Effector CD8-positive, alpha-beta T cell (primary cell): Measurements from ENCODE around the gene CTAG1A.
"Not testable (repeated sequence)": the region's sequence is repeated elsewhere in the genome, so short reads cannot be mapped to it uniquely, and the experiment has no call there.

Source experiments
- DNase-seq: peaks from one replicate; lab custom pipeline; 2025; lab: John Stamatoyannopoulos, UW

The CTAG1A gene

GRCh38 chrX:154619182-154619581 lies 34.2 kb downstream of the CTAG1A start, which contains the start of gene CTAG1B:
TSS of gene CTAG1B (minus strand) at chrX:154619282. CDS start at chrX:154619218, 64 bp downstream.
- not testable (repeated sequence) for DNase-seq

DNA sequence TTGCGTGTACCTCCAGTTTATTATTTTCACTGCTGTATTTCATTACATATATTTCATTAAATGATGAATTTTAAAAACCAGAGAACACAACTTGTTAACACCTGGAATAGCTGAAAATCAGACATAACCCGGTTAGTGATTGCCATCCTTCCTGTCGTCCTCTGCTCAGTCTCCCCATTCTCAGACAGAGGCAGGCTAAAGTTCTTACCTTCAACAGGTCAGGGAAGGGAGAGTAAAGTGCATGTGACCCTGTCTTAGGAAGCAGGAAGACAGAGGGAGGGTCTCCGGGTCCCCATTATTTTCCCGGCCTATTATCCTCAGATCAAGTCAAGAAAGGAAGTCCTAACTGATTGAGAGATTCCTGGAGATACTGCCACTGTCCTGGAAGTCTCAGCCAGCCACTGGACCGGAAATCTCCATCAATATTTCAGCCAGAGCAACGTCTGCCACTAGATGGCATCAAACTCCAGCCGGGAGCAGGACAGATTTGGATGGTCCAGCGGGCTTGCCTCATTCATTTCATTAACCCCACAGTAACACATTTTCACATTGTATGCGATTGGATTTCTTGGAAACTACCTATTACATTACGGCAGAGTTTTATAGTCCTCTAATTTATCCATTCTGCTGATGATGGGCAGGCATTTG lies 36.0 kb downstream of the CTAG1A start:
- DNase-seq: not testable (repeated sequence)

- not testable (repeated sequence) for DNase-seq
Measured at GRCh38 chrX:154628960-154629359, 44.0 kb downstream of the CTAG1A start.

DNA sequence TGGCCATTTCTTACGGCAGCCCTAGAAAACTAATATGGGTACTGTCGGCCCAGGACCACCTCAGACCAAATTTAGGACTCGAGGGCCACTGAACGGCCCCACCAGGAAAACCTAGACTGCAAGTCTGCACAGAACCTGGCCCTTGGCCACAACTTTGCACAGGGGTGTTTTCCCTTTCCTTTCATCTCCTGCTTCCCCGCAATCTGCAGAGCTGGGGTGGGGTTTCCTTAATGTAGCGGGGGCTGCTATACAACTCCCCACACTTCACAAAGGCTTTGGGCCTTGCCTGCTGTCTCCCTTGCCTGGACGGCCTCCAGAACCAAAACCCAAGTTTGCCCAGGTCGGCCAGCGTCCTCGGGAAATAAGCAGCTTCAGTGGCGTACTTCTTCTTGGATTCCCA lies 46.0 kb downstream of the CTAG1A start:
- DNase-seq: not testable (repeated sequence)

GRCh38 chrX:154633661-154634060 lies 48.7 kb downstream of the CTAG1A start:
- DNase-seq: not testable (repeated sequence)
